ENCODE measurements around the gene PLEKHH1.

DNA sequence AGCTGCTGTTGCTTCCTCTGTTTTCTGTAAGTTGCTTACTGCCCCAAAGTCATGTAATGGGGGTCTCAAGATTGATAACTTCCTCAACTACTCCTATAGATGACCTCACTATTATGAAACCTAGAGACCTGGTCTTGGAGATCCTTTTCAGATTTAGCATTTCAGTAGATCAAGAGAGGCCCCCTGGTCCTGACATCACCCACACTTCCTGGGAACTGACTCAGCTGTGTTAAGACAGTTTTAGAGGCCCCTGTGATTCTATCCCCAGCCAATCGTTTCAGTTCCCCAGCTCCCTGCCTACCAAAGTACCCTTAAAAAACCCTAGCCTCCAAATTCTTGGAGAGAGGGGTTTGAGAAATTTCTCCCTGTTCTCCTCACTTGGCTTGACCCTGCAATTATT is 77.4 kb downstream of the PLEKHH1 start:
- TF ChIP-seq JUNB (CRISPR knock-in tag; conservative IDR thresholded peaks at IDR 0.05) (no peak), RBM14 (IDR thresholded peaks at IDR 0.05; ENCODE audit: borderline replicate concordance, insufficient read depth, low read depth, low read length) (no peak), SREBF2 (CRISPR knock-in tag; IDR thresholded peaks at IDR 0.05) (no peak)
- TF ChIP-seq, protein P1, sequence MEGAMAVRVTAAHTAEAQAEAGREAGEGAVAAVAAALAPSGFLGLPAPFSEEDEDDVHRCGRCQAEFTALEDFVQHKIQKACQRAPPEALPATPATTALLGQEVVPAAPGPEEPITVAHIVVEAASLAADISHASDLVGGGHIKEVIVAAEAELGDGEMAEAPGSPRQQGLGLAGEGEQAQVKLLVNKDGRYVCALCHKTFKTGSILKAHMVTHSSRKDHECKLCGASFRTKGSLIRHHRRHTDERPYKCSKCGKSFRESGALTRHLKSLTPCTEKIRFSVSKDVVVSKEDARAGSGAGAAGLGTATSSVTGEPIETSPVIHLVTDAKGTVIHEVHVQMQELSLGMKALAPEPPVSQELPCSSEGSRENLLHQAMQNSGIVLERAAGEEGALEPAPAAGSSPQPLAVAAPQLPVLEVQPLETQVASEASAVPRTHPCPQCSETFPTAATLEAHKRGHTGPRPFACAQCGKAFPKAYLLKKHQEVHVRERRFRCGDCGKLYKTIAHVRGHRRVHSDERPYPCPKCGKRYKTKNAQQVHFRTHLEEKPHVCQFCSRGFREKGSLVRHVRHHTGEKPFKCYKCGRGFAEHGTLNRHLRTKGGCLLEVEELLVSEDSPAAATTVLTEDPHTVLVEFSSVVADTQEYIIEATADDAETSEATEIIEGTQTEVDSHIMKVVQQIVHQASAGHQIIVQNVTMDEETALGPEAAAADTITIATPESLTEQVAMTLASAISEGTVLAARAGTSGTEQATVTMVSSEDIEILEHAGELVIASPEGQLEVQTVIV (CRISPR knock-in tag; IDR thresholded peaks at IDR 0.05; ENCODE audit: borderline replicate concordance), result no peak

Data from K562 (cell line).